ENCODE measurements around the gene RNF13.

Gene RNF13

DNA sequence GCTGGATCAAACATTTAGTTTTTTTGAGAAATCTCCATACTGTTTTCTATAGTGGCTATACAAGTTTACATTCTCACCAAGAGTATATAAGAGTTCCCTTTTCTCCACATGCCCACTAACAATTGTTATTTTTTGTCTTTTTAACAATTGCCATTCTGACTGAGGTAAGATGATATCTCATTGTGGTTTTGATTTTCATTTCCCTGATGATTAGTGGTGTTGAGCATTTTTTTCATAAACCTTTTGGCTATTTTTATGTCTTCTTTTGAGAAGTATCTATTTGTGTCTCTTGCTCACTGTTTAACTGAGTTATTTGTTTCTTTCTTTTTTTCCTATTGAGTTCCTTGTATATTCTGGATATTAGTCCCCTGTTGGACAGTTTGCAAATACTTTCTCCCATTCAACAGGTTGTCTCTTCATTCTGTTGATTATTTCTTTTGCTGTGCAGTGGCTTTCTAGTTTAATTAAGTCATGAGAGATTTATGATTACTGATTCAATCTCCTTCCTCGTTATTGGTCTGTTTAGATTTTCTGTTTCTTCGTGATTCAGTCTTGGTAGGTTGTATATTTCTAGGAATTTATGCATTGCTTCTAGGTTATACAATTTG is 6.7 kb upstream of the RNF13 start (continued):
- TF ChIP-seq, protein P1, sequence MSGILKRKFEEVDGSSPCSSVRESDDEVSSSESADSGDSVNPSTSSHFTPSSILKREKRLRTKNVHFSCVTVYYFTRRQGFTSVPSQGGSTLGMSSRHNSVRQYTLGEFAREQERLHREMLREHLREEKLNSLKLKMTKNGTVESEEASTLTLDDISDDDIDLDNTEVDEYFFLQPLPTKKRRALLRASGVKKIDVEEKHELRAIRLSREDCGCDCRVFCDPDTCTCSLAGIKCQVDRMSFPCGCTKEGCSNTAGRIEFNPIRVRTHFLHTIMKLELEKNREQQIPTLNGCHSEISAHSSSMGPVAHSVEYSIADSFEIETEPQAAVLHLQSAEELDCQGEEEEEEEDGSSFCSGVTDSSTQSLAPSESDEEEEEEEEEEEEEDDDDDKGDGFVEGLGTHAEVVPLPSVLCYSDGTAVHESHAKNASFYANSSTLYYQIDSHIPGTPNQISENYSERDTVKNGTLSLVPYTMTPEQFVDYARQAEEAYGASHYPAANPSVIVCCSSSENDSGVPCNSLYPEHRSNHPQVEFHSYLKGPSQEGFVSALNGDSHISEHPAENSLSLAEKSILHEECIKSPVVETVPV (CRISPR knock-in tag; IDR thresholded peaks at IDR 0.05), result no peak
- TF ChIP-seq GLIS3 (CRISPR knock-in tag; IDR thresholded peaks at IDR 0.05), result no peak
- TF ChIP-seq OSR1 (CRISPR knock-in tag; IDR thresholded peaks at IDR 0.05), result no peak
- no peak for TF ChIP-seq CSDC2 (CRISPR knock-in tag; IDR thresholded peaks at IDR 0.05)
- TF ChIP-seq, protein P2, sequence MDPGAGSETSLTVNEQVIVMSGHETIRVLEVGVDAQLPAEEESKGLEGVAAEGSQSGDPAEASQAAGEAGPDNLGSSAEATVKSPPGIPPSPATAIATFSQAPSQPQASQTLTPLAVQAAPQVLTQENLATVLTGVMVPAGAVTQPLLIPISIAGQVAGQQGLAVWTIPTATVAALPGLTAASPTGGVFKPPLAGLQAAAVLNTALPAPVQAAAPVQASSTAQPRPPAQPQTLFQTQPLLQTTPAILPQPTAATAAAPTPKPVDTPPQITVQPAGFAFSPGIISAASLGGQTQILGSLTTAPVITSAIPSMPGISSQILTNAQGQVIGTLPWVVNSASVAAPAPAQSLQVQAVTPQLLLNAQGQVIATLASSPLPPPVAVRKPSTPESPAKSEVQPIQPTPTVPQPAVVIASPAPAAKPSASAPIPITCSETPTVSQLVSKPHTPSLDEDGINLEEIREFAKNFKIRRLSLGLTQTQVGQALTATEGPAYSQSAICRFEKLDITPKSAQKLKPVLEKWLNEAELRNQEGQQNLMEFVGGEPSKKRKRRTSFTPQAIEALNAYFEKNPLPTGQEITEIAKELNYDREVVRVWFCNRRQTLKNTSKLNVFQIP (CRISPR knock-in tag; IDR thresholded peaks at IDR 0.05; ENCODE audit: borderline replicate concordance, low read depth), result no peak
- TF ChIP-seq BACH2 (CRISPR knock-in tag; IDR thresholded peaks at IDR 0.05; ENCODE audit: borderline replicate concordance), result no peak
- TF ChIP-seq ESRRG (CRISPR knock-in tag; IDR thresholded peaks at IDR 0.05), result no peak

DNA sequence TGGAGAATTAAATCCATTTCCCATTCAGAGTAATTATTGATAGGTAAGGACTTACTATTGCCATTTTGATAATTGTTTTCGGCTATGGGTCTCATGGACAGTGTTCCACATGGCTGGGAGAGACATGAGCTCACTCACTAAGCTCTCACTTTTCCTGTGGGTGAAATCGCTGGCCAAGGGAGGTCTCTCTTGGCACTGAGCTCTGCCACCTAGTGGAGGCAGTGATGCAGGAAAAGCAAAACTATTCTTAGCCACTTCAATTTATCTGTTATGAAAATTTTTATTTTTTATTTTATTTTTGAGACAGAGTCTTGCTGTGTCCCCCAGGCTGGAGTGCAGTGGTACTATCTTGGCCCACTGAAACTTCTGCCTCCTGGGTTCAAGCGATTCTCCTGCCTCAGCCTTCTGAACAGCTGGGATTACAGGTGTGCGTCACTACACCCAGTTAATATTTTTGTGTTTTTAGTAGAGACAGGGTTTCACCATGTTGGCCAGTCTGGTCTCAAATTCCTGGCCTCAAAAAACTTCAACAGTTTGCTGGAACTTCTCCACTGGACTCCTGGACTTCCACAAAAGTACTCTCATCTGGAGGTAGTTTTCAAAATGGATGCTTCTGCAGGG is 4.7 kb upstream of the RNF13 start:
- ATAC-seq, result peak; percentile 49
- no peak for TF ChIP-seq ISL1 (CRISPR knock-in tag; IDR thresholded peaks at IDR 0.05)
- TF ChIP-seq PPARA (CRISPR knock-in tag; IDR thresholded peaks at IDR 0.05; ENCODE audit: borderline replicate concordance), result no peak
- TF ChIP-seq ZNF565 (CRISPR knock-in tag; conservative IDR thresholded peaks at IDR 0.05; ENCODE audit: low read depth), result no peak
- TF ChIP-seq GLIS3 (CRISPR knock-in tag; IDR thresholded peaks at IDR 0.05), result no peak
- no peak for TF ChIP-seq ZC3H10 (CRISPR knock-in tag; IDR thresholded peaks at IDR 0.05)
- TF ChIP-seq ZNF8 (CRISPR knock-in tag; IDR thresholded peaks at IDR 0.05), result no peak

DNA sequence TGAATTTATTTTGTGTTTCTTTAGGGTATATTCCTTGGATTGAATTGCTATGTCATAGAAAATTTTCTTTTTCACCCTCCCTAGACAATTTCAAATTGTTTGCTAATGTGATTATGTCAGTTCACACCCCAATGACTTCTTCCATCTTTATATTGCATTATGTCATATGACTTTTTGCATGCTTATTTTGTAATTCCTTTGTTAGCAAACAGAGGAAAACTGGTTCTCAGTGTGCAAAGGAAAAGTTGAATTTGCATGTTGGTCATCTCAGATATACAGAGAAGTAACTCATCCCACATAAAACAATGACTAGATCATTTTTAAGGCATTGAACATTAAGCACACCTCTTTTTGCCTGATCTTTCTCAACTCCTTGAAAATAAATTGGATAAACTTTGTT is 3.3 kb upstream of the RNF13 start:
- TF ChIP-seq ESRRG (CRISPR knock-in tag; IDR thresholded peaks at IDR 0.05), result no peak
- TF ChIP-seq ZNF8 (CRISPR knock-in tag; IDR thresholded peaks at IDR 0.05), result no peak
- TF ChIP-seq ARNTL (CRISPR knock-in tag; IDR thresholded peaks at IDR 0.05; ENCODE audit: borderline replicate concordance, low read depth), result no peak
- TF ChIP-seq ZNF565 (CRISPR knock-in tag; conservative IDR thresholded peaks at IDR 0.05; ENCODE audit: low read depth), result no peak
- ATAC-seq, result no peak

DNA sequence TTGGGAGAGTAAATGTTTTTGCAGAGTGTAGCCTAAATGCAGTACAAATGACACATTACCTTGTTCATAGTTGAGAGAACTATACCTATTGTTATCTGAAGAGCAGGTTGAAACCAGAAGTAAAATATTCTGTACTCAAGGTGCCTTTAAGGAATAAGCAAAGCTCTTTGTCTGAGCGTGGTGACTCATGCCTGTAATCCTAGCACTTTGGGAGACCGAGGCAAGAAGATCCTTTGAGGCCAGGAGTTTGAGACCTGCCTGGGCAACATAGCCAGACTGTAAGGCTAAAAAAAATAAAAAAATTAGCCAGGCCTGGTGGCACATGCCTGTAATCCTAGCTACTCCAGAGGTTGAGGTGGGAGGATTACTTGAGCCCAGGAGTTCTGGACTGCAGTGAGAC is 2.2 kb upstream of the RNF13 start:
- ATAC-seq, result no peak
- TF ChIP-seq, protein P1 (CRISPR knock-in tag; IDR thresholded peaks at IDR 0.05), result no peak
- no peak for TF ChIP-seq CSDC2 (CRISPR knock-in tag; IDR thresholded peaks at IDR 0.05)
- TF ChIP-seq ZFP3 (CRISPR knock-in tag; IDR thresholded peaks at IDR 0.05), result no peak
- TF ChIP-seq ARNTL (CRISPR knock-in tag; IDR thresholded peaks at IDR 0.05; ENCODE audit: borderline replicate concordance, low read depth), result no peak
- TF ChIP-seq, protein P3, sequence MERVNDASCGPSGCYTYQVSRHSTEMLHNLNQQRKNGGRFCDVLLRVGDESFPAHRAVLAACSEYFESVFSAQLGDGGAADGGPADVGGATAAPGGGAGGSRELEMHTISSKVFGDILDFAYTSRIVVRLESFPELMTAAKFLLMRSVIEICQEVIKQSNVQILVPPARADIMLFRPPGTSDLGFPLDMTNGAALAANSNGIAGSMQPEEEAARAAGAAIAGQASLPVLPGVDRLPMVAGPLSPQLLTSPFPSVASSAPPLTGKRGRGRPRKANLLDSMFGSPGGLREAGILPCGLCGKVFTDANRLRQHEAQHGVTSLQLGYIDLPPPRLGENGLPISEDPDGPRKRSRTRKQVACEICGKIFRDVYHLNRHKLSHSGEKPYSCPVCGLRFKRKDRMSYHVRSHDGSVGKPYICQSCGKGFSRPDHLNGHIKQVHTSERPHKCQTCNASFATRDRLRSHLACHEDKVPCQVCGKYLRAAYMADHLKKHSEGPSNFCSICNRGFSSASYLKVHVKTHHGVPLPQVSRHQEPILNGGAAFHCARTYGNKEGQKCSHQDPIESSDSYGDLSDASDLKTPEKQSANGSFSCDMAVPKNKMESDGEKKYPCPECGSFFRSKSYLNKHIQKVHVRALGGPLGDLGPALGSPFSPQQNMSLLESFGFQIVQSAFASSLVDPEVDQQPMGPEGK (CRISPR knock-in tag; IDR thresholded peaks at IDR 0.05; ENCODE audit: borderline replicate concordance), result no peak
- no peak for TF ChIP-seq BACH2 (CRISPR knock-in tag; IDR thresholded peaks at IDR 0.05; ENCODE audit: borderline replicate concordance)
- TF ChIP-seq OSR1 (CRISPR knock-in tag; IDR thresholded peaks at IDR 0.05), result no peak
- TF ChIP-seq GLIS3 (CRISPR knock-in tag; IDR thresholded peaks at IDR 0.05), result no peak
- TF ChIP-seq ZNF8 (CRISPR knock-in tag; IDR thresholded peaks at IDR 0.05), result no peak
- TF ChIP-seq, protein P4, sequence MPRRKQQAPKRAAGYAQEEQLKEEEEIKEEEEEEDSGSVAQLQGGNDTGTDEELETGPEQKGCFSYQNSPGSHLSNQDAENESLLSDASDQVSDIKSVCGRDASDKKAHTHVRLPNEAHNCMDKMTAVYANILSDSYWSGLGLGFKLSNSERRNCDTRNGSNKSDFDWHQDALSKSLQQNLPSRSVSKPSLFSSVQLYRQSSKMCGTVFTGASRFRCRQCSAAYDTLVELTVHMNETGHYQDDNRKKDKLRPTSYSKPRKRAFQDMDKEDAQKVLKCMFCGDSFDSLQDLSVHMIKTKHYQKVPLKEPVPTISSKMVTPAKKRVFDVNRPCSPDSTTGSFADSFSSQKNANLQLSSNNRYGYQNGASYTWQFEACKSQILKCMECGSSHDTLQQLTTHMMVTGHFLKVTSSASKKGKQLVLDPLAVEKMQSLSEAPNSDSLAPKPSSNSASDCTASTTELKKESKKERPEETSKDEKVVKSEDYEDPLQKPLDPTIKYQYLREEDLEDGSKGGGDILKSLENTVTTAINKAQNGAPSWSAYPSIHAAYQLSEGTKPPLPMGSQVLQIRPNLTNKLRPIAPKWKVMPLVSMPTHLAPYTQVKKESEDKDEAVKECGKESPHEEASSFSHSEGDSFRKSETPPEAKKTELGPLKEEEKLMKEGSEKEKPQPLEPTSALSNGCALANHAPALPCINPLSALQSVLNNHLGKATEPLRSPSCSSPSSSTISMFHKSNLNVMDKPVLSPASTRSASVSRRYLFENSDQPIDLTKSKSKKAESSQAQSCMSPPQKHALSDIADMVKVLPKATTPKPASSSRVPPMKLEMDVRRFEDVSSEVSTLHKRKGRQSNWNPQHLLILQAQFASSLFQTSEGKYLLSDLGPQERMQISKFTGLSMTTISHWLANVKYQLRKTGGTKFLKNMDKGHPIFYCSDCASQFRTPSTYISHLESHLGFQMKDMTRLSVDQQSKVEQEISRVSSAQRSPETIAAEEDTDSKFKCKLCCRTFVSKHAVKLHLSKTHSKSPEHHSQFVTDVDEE (CRISPR knock-in tag; IDR thresholded peaks at IDR 0.05), result no peak
- no peak for TF ChIP-seq SNAI2 (CRISPR knock-in tag; IDR thresholded peaks at IDR 0.05)
- TF ChIP-seq, protein P5, sequence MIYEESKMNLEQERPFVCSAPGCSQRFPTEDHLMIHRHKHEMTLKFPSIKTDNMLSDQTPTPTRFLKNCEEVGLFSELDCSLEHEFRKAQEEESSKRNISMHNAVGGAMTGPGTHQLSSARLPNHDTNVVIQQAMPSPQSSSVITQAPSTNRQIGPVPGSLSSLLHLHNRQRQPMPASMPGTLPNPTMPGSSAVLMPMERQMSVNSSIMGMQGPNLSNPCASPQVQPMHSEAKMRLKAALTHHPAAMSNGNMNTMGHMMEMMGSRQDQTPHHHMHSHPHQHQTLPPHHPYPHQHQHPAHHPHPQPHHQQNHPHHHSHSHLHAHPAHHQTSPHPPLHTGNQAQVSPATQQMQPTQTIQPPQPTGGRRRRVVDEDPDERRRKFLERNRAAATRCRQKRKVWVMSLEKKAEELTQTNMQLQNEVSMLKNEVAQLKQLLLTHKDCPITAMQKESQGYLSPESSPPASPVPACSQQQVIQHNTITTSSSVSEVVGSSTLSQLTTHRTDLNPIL (CRISPR knock-in tag; IDR thresholded peaks at IDR 0.05; ENCODE audit: low read depth), result no peak
- no peak for TF ChIP-seq TCF4 (CRISPR knock-in tag; IDR thresholded peaks at IDR 0.05; ENCODE audit: borderline replicate concordance)
- TF ChIP-seq, protein P2 (CRISPR knock-in tag; IDR thresholded peaks at IDR 0.05; ENCODE audit: borderline replicate concordance, low read depth), result no peak
- no peak for TF ChIP-seq ZNF70 (CRISPR knock-in tag; IDR thresholded peaks at IDR 0.05)
- no peak for TF ChIP-seq RARB (CRISPR knock-in tag; IDR thresholded peaks at IDR 0.05)
- no peak for TF ChIP-seq ZNF565 (CRISPR knock-in tag; conservative IDR thresholded peaks at IDR 0.05; ENCODE audit: low read depth)
- no peak for TF ChIP-seq ISL1 (CRISPR knock-in tag; IDR thresholded peaks at IDR 0.05)
- TF ChIP-seq TOX (CRISPR knock-in tag; IDR thresholded peaks at IDR 0.05; ENCODE audit: borderline replicate concordance), result no peak
- no peak for TF ChIP-seq PPARA (CRISPR knock-in tag; IDR thresholded peaks at IDR 0.05; ENCODE audit: borderline replicate concordance)

Measured in SK-N-SH treated with all-trans-retinoic acid at 6 μM for 48 hours (cell line).